ENCODE measurements around the gene PLCB4. TPM values are rescaled to one million over a fixed set of nuclear protein-coding genes. Genes with fewer than 3 reads are reported as not detected.

The PLCB4 gene
- total RNA-seq, 1 experiment from 2014 or later = 12.6 TPM

- TF ChIP-seq RORB (CRISPR knock-in tag; IDR thresholded peaks at IDR 0.05) (no peak), ZNF138 (CRISPR knock-in tag; conservative IDR thresholded peaks at IDR 0.05) (no peak), ARID4B (CRISPR knock-in tag; IDR thresholded peaks at IDR 0.05; ENCODE audit: borderline replicate concordance) (no peak), SMAD4 (CRISPR knock-in tag; IDR thresholded peaks at IDR 0.05) (no peak)
Observed at GRCh38 chr20:9416421-9416820, 347.5 kb downstream of the PLCB4 start (continued).

- DNase-seq (ENCODE audit: low spot score) (no peak), ATAC-seq (no peak)
- peaks cover 3% of the 10 kb centered on the region; the same call in 1 of the 2 replicates for H3K36me3 Mint-ChIP-seq
- POLR2A ChIA-PET = no interaction called here
- H3K27ac Mint-ChIP-seq = no peak overlapping the region
- no peaks in the 10 kb centered on the region for H3K9me3 Mint-ChIP-seq
- no peaks in the 10 kb centered on the region for H3K4me1 Mint-ChIP-seq
- no peaks in the 10 kb centered on the region for H3K27me3 Mint-ChIP-seq (ENCODE audit: low read depth)
- CTCF ChIA-PET = no interaction called here
- TF ChIP-seq E2F1 (CRISPR knock-in tag; IDR thresholded peaks at IDR 0.05) = no peak
- TF ChIP-seq CBFB (CRISPR knock-in tag; IDR thresholded peaks at IDR 0.05; ENCODE audit: low read depth) = no peak
- no peak for TF ChIP-seq ZNF532 (CRISPR knock-in tag; IDR thresholded peaks at IDR 0.05; ENCODE audit: borderline replicate concordance)
- TF ChIP-seq ETV6 (CRISPR knock-in tag; IDR thresholded peaks at IDR 0.05) = no peak
- no peak for TF ChIP-seq EMX1 (CRISPR knock-in tag; IDR thresholded peaks at IDR 0.05)
- no peak for TF ChIP-seq NR2C2 (CRISPR knock-in tag; IDR thresholded peaks at IDR 0.05)
- TF ChIP-seq USF2 (CRISPR knock-in tag; IDR thresholded peaks at IDR 0.05) = no peak
- no peak for TF ChIP-seq NR3C1 (CRISPR knock-in tag; conservative IDR thresholded peaks at IDR 0.05; ENCODE audit: low read depth)
- no peak for TF ChIP-seq ATF3 (CRISPR knock-in tag; conservative IDR thresholded peaks at IDR 0.05)
- TF ChIP-seq ZNF219 (CRISPR knock-in tag; IDR thresholded peaks at IDR 0.05; ENCODE audit: borderline replicate concordance) = no peak
- no peak for TF ChIP-seq FOXP4 (CRISPR knock-in tag; IDR thresholded peaks at IDR 0.05)
- TF ChIP-seq MAX (CRISPR knock-in tag; IDR thresholded peaks at IDR 0.05) = no peak
- no peak for TF ChIP-seq ESRRA (CRISPR knock-in tag; IDR thresholded peaks at IDR 0.05; ENCODE audit: borderline replicate concordance)
- TF ChIP-seq MXD4 (CRISPR knock-in tag; IDR thresholded peaks at IDR 0.05; ENCODE audit: borderline replicate concordance) = no peak
- TF ChIP-seq ZNF423 (CRISPR knock-in tag; IDR thresholded peaks at IDR 0.05) = no peak
- TF ChIP-seq ZBTB43 (CRISPR knock-in tag; IDR thresholded peaks at IDR 0.05) = no peak
- no peak for TF ChIP-seq ZNF121 (CRISPR knock-in tag; IDR thresholded peaks at IDR 0.05)
- TF ChIP-seq GABPB1 (CRISPR knock-in tag; IDR thresholded peaks at IDR 0.05) = no peak
- H3K4me3 Mint-ChIP-seq = no peak overlapping the region
Observed at GRCh38 chr20:9417665-9418064, 348.8 kb downstream of the PLCB4 start.

Data from WTC11 (cell line).